HEK293 (cell line): ENCODE data around the gene PHACTR3.

ENCODE experiments used
- BCL11A ChIP-seq: fragments of 450-650 bp; formaldehyde crosslinking; IDR thresholded peaks from 2 replicates; pipeline ENCODE4 v1.5.1; 2016; ENCODE audit warnings: low read depth, missing biosample characterization, missing genetic modification characterization
- KLF9 ChIP-seq: fragments of 450-650 bp; formaldehyde crosslinking; IDR thresholded peaks from 2 replicates; pipeline ENCODE4 v1.5.1; 2016; ENCODE audit warnings: missing biosample characterization, missing genetic modification characterization, low read depth
- YY1 ChIP-seq: fragments of 450-650 bp; formaldehyde crosslinking; IDR thresholded peaks from 2 replicates; pipeline ENCODE4 v1.5.1; 2018; ENCODE audit warnings: missing biosample characterization, missing genetic modification characterization
- ZBTB20 ChIP-seq: fragments of 450-650 bp; formaldehyde crosslinking; IDR thresholded peaks from 2 replicates; pipeline ENCODE4 v1.5.1; 2016; ENCODE audit warnings: missing biosample characterization, missing genetic modification characterization
- ZBTB21 ChIP-seq: fragments of 450-650 bp; formaldehyde crosslinking; IDR thresholded peaks from 2 replicates; pipeline ENCODE4 v1.5.1; 2017; ENCODE audit warnings: missing biosample characterization, missing genetic modification characterization
- ZEB2 ChIP-seq: fragments of 450-650 bp; formaldehyde crosslinking; IDR thresholded peaks from 2 replicates; pipeline ENCODE4 v1.5.1; 2016; ENCODE audit warnings: missing biosample characterization, missing genetic modification characterization
- ZNF19 ChIP-seq: fragments of 450-650 bp; formaldehyde crosslinking; IDR thresholded peaks from 2 replicates; pipeline ENCODE4; 2016; ENCODE audit warnings: missing biosample characterization, missing genetic modification characterization, low read depth
- ZNF560 ChIP-seq: fragments of 450-650 bp; formaldehyde crosslinking; IDR thresholded peaks from 2 replicates; pipeline ENCODE4 v1.5.1; 2017; ENCODE audit warnings: missing biosample characterization, missing genetic modification characterization, borderline replicate concordance
- TF ChIP-seq, protein P1 (sequence below): fragments of 450-650 bp; formaldehyde crosslinking; IDR thresholded peaks from 2 replicates; pipeline ENCODE4 v1.5.1; 2016; ENCODE audit warnings: missing biosample characterization, missing genetic modification characterization
- TF ChIP-seq, protein P2 (sequence below): fragments of 450-650 bp; IDR thresholded peaks from 2 replicates; pipeline ENCODE4 v1.5.1; 2018; ENCODE audit warnings: missing biosample characterization, mild to moderate bottlenecking, missing genetic modification characterization
- TF ChIP-seq, protein P3 (sequence below): fragments of 450-650 bp; IDR thresholded peaks from 2 replicates; pipeline ENCODE4 v1.5.1; 2018; ENCODE audit warnings: missing biosample characterization, missing genetic modification characterization
- TF ChIP-seq, protein P4 (sequence below): fragments of 450-650 bp; formaldehyde crosslinking; IDR thresholded peaks from 2 replicates; pipeline ENCODE4 v1.5.1; 2016; ENCODE audit warnings: missing biosample characterization, missing genetic modification characterization

DNA sequence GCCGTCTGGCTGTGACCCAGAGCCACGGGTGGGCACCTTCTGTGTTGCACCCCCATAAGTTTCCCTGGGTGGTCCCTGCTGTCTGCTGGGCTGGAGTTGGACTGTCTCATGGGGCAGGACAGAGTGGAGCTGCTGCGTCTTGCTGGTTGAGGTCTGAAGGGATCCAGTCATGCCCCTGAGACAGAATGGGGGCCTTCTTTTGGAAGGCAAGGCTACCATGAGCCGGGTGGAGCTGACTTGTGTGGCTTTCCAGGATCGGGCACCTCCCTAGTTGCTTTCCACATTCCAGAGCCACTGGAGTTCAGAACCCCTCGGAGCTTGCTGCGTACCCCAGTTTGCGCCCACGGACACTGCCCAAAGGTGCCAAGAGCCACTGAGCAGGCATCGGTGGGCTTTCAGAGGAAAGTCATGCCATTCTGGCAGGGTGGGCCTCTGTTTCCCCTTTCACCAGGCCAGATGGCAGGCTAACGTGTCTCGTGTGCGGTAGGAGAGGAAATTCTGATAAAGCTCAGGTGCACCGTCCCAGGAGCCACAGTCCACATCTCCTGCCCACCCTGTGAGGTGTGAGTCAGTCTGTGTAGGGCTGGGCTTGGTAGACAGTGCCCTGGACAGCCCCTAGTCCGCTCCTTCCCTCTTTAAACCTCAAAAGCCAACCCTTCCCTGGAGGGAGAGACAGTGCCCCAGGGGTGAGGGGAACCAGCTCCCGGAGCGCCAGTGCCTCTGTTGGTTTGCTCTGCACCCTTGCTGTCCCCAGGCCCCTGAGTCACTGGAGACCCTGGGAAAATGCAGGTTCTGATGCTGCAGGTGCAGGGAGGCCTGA is 203.8 kb downstream of the PHACTR3 start:
- no peak for TF ChIP-seq KLF9 (tag by site-specific recombination)
- TF ChIP-seq ZNF19 = no peak
- TF ChIP-seq, protein P1, sequence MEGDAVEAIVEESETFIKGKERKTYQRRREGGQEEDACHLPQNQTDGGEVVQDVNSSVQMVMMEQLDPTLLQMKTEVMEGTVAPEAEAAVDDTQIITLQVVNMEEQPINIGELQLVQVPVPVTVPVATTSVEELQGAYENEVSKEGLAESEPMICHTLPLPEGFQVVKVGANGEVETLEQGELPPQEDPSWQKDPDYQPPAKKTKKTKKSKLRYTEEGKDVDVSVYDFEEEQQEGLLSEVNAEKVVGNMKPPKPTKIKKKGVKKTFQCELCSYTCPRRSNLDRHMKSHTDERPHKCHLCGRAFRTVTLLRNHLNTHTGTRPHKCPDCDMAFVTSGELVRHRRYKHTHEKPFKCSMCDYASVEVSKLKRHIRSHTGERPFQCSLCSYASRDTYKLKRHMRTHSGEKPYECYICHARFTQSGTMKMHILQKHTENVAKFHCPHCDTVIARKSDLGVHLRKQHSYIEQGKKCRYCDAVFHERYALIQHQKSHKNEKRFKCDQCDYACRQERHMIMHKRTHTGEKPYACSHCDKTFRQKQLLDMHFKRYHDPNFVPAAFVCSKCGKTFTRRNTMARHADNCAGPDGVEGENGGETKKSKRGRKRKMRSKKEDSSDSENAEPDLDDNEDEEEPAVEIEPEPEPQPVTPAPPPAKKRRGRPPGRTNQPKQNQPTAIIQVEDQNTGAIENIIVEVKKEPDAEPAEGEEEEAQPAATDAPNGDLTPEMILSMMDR (tag by site-specific recombination) = no peak
- no peak for TF ChIP-seq YY1 (tag by site-specific recombination)
- TF ChIP-seq ZBTB20 (tag by site-specific recombination) = no peak
- no peak for TF ChIP-seq ZEB2 (tag by site-specific recombination)
- no peak for TF ChIP-seq BCL11A (tag by site-specific recombination)
- no peak for TF ChIP-seq ZBTB21 (tag by site-specific recombination)
- TF ChIP-seq ZNF560 = no peak
- TF ChIP-seq, protein P2, sequence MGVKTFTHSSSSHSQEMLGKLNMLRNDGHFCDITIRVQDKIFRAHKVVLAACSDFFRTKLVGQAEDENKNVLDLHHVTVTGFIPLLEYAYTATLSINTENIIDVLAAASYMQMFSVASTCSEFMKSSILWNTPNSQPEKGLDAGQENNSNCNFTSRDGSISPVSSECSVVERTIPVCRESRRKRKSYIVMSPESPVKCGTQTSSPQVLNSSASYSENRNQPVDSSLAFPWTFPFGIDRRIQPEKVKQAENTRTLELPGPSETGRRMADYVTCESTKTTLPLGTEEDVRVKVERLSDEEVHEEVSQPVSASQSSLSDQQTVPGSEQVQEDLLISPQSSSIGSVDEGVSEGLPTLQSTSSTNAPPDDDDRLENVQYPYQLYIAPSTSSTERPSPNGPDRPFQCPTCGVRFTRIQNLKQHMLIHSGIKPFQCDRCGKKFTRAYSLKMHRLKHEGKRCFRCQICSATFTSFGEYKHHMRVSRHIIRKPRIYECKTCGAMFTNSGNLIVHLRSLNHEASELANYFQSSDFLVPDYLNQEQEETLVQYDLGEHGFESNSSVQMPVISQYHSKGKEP = no peak
- TF ChIP-seq, protein P3, sequence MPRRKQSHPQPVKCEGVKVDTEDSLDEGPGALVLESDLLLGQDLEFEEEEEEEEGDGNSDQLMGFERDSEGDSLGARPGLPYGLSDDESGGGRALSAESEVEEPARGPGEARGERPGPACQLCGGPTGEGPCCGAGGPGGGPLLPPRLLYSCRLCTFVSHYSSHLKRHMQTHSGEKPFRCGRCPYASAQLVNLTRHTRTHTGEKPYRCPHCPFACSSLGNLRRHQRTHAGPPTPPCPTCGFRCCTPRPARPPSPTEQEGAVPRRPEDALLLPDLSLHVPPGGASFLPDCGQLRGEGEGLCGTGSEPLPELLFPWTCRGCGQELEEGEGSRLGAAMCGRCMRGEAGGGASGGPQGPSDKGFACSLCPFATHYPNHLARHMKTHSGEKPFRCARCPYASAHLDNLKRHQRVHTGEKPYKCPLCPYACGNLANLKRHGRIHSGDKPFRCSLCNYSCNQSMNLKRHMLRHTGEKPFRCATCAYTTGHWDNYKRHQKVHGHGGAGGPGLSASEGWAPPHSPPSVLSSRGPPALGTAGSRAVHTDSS = no peak
- TF ChIP-seq, protein P4, sequence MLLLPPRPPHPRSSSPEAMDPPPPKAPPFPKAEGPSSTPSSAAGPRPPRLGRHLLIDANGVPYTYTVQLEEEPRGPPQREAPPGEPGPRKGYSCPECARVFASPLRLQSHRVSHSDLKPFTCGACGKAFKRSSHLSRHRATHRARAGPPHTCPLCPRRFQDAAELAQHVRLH (tag by site-specific recombination) = no peak
